T-cell (primary cell): ENCODE data around the gene ZNF606. TPM values are rescaled to one million over a fixed set of nuclear protein-coding genes. Genes with fewer than 3 reads are reported as not detected.

Experiments used
- ATAC-seq, 4 experiments: fragments of 200-7000 bp in 3 of 4; fragments of 150-1000 bp in 1 of 4; cut with Tn5 transposase; replicated peaks in 1 of 4; 1 replicate in 3 of 4; 2 replicates in 1 of 4; pipeline ENCODE4 v1.10.0; 2021; ENCODE audit warnings: moderate library complexity in 3 of 4, mild to moderate bottlenecking in 2 of 4, moderate number of reproducible peaks in 1 of 4
- CTCF ChIA-PET, 2 donors: fragments of 300-600 bp; sonication (Branson Sonifier 250); formaldehyde crosslinking; loops; one replicate each; lab custom pipeline; 2022; ENCODE audit warnings: antibody characterized with exemption in 2 of 2; lab: Charles Lee
- POLR2A ChIA-PET, 2 donors: fragments of 300-600 bp; sonication (Branson Sonifier 250); formaldehyde crosslinking; loops; one replicate each; lab custom pipeline; 2022; ENCODE audit warnings: antibody characterized with exemption in 2 of 2; lab: Charles Lee
- DNase-seq, 35 experiments: peaks; one replicate each; pipeline versions ENCODE4 v3.0.0 to v3.0.0-alpha.2; 2013 to 2023
- H3K27ac ChIP-seq: one replicate; pipeline ENCODE4 v1.5.1; 2013; ENCODE audit warnings: low read length
- H3K27me3 ChIP-seq, 2 experiments: replicated peaks in 1 of 2; 1 replicate in 1 of 2; 2 replicates in 1 of 2; pipeline versions ENCODE4 v1.6.1 to v1.7.0; 2013; ENCODE audit warnings: low read length in 1 of 2, mixed read lengths in 1 of 2; ENCODE audit not compliant: control insufficient read depth in 2 of 2, insufficient read depth in 2 of 2; ENCODE audit errors: extremely low read depth in 1 of 2
- H3K36me3 ChIP-seq, 2 donors: 1 replicate in 1 of 2; 2 replicates in 1 of 2; pipeline versions ENCODE4 v1.6.1 to v1.7.0; 2013; ENCODE audit warnings: low read length in 1 of 2; ENCODE audit not compliant: control insufficient read depth in 2 of 2, insufficient read depth in 1 of 2; ENCODE audit errors: extremely low read depth in 1 of 2
- H3K4me1 ChIP-seq, 2 experiments: 1 replicate in 1 of 2; 2 replicates in 1 of 2; pipeline versions ENCODE4 v1.6.1 to v1.7.0; 2013; ENCODE audit warnings: low read length in 2 of 2, mixed read lengths in 1 of 2; ENCODE audit not compliant: insufficient read depth in 2 of 2, control insufficient read depth in 1 of 2; ENCODE audit errors: extremely low read depth in 1 of 2
- H3K4me3 ChIP-seq, 2 donors: 1 replicate in 1 of 2; 2 replicates in 1 of 2; pipeline versions ENCODE4 v1.5.1 to v1.7.0; 2013; ENCODE audit warnings: mild to moderate bottlenecking in 2 of 2, low read length in 1 of 2, moderate library complexity in 1 of 2; ENCODE audit not compliant: control insufficient read depth in 1 of 2; ENCODE audit errors: extremely low read depth in 1 of 2
- H3K9me3 ChIP-seq: 2 replicates; pipeline ENCODE4 v1.7.0; 2013
- H3K27ac Mint-ChIP-seq, 2 donors: one replicate each; pipeline ENCODE4 v1.8.0; 2020 to 2021; ENCODE audit warnings: mild to moderate bottlenecking in 2 of 2, mixed read lengths in 2 of 2
- H3K27me3 Mint-ChIP-seq, 2 donors: one replicate each; pipeline ENCODE4 v1.8.0; 2021 to 2022; ENCODE audit warnings: mixed read lengths in 2 of 2
- H3K36me3 Mint-ChIP-seq: one replicate; pipeline ENCODE4 v1.8.0; 2021; ENCODE audit warnings: mixed read lengths
- H3K4me1 Mint-ChIP-seq, 3 donors: one replicate each; pipeline ENCODE4 v1.8.0; 2020 to 2022; ENCODE audit warnings: mixed read lengths in 3 of 3, mild to moderate bottlenecking in 1 of 3
- H3K4me3 Mint-ChIP-seq, 3 donors: one replicate each; pipeline ENCODE4 v1.8.0; 2020 to 2022; ENCODE audit warnings: mild to moderate bottlenecking in 3 of 3, mixed read lengths in 3 of 3, moderate library complexity in 3 of 3
- H3K9me3 Mint-ChIP-seq, 3 donors: one replicate each; pipeline ENCODE4 v1.8.0; 2020 to 2022; ENCODE audit warnings: mixed read lengths in 3 of 3
- WGBS: methylation state at CpG from one replicate; pipeline ENCODE4 v1.1.5; 2013; ENCODE audit warnings: missing lambda C conversion rate; ENCODE audit not compliant: insufficient coverage; 5-methylcytosine and 5-hydroxymethylcytosine counted together
- total RNA-seq, 35 experiments: library from RNA in 6 of 35; stranded (reverse) in 6 of 35; fragments of 120-200 nt in 1 of 35; gene quantifications; one replicate each; pipeline versions ENCODE4 v1.2.1 to v1.2.4 and lab custom pipeline; 2013 to 2026

ZNF606 gene
- total RNA-seq (10 to 100 TPM in 4 of 5 donors, 1 to 10 TPM in 1; 8.2 to 40.5 (median 26.4) TPM), total RNA-seq (lab: John Stamatoyannopoulos, UW) (6.7 to 48.0 (median 12.7) reads per million in 29 experiments)
- 15.6 TPM for total RNA-seq (2013)

- no peaks in the 10 kb centered on the region for H3K27me3 ChIP-seq
- peak within 1 kb of the TSS; percentile 81 for H3K27ac ChIP-seq
- peak within 1 kb of the TSS; percentile 81 to 90 (median 82) for H3K4me3 Mint-ChIP-seq
- peak within 1 kb of the TSS; percentile 83 to 91 for H3K4me3 ChIP-seq
- H3K9me3 Mint-ChIP-seq, result peaks cover 8 to 49% (median 37%) of the 10 kb centered on the region in 3 donors
- WGBS, result under 1% methylated on average over 77 of the region's 91 CpGs
- ATAC-seq (peak; percentile 99), DNase-seq (peak; percentile 73 to 91 (median 81))
- H3K27me3 Mint-ChIP-seq, result no peaks in the 10 kb centered on the region
- H3K4me1 Mint-ChIP-seq, result peaks cover 26 to 32% (median 31%) of the 10 kb centered on the region in 3 donors
- peak within 1 kb of the TSS; percentile 74 to 75 for H3K27ac Mint-ChIP-seq
- H3K4me1 ChIP-seq, result peaks cover 8 to 21% of the 10 kb centered on the region in 2 experiments
- H3K36me3 ChIP-seq, result peaks cover 23 to 28% of the 10 kb centered on the region in 2 donors
- H3K9me3 ChIP-seq, result peaks cover 5% of the 10 kb centered on the region
- CTCF ChIA-PET, result interaction anchor here in 1 of 2 donors (1.3 kb wide), 1 partner anchor 96 kb away, joined by 3 read pairs; no protein-coding TSS in a partner anchor
- peaks cover 79% of the 10 kb centered on the region for H3K36me3 Mint-ChIP-seq
- POLR2A ChIA-PET, result interaction anchor here (0.6 to 1.9 kb wide), 7 partner anchors 17 to 398 kb away, joined by 3 to 8 read pairs (median 3); partner anchors contain the start of gene ZSCAN18 (in 1 of the 2)
Measured at GRCh38 chr19:58002384-58003173, at the start of gene ZNF606. ZNF606 (minus strand) TSS chr19:58002820; CDS start chr19:58001319, 1,501 bp downstream.

- ATAC-seq (no peak), DNase-seq (no peak)
- no peak overlapping the region for H3K27ac Mint-ChIP-seq
- Histone ChIP-seq H3K27me3 (peaks cover 0 to 50% of the 10 kb centered on the region in 2 experiments), H3K4me1 (no peaks in the 10 kb centered on the region), H3K9me3 (no peaks in the 10 kb centered on the region), H3K4me3 (no peak overlapping the region), H3K27ac (no peak overlapping the region), H3K36me3 (no peaks in the 10 kb centered on the region)
- WGBS, result 98% methylated on average over 7 of the region's 16 CpGs
- peaks cover 16% of the 10 kb centered on the region in 2 donors for H3K27me3 Mint-ChIP-seq
- peaks cover 16 to 44% (median 30%) of the 10 kb centered on the region in 3 donors for H3K9me3 Mint-ChIP-seq
- H3K36me3 Mint-ChIP-seq, result peaks cover 19% of the 10 kb centered on the region
- POLR2A ChIA-PET, result no interaction called here
- H3K4me3 Mint-ChIP-seq, result no peak overlapping the region
- CTCF ChIA-PET, result no interaction called here
- H3K4me1 Mint-ChIP-seq, result peaks cover 0 to 5% (median 0%) of the 10 kb centered on the region in 3 donors
Measured at GRCh38 chr19:58052256-58052655, 49.6 kb upstream of the ZNF606 start.

GRCh38 chr19:58047672-58048071, 45.1 kb upstream of the ZNF606 start:
- H3K9me3 ChIP-seq, result no peaks in the 10 kb centered on the region

GRCh38 chr19:58046856-58047255, 44.2 kb upstream of the ZNF606 start:
- H3K4me3 ChIP-seq, result no peak overlapping the region
- Mint-ChIP-seq H3K4me1 (no peaks in the 10 kb centered on the region), H3K4me3 (no peak overlapping the region), H3K9me3 (peaks cover 19 to 48% (median 30%) of the 10 kb centered on the region in 3 donors), H3K36me3 (peaks cover 12% of the 10 kb centered on the region), H3K27me3 (no peaks in the 10 kb centered on the region), H3K27ac (no peak overlapping the region)
- POLR2A ChIA-PET, result no interaction called here
- H3K4me1 ChIP-seq, result no peaks in the 10 kb centered on the region
- no peaks in the 10 kb centered on the region for H3K9me3 ChIP-seq
- ATAC-seq, result no peak
- CTCF ChIA-PET, result no interaction called here
- 82% methylated on average over 7 of the region's 7 CpGs for WGBS
- H3K36me3 ChIP-seq, result no peaks in the 10 kb centered on the region
- H3K27ac ChIP-seq, result no peak overlapping the region
- no peak for DNase-seq
- peaks cover 0 to 19% of the 10 kb centered on the region in 2 experiments for H3K27me3 ChIP-seq

More at GRCh38 chr19:58047672-58048071, 45.1 kb upstream of the ZNF606 start:
- no peak for DNase-seq
- Histone ChIP-seq H3K4me1 (no peaks in the 10 kb centered on the region), H3K4me3 (no peak overlapping the region), H3K27ac (no peak overlapping the region), H3K27me3 (peaks cover 0 to 19% of the 10 kb centered on the region in 2 experiments), H3K36me3 (no peaks in the 10 kb centered on the region)
- ChIA-PET CTCF (no interaction called here), POLR2A (no interaction called here)
- peaks cover 13% of the 10 kb centered on the region for H3K36me3 Mint-ChIP-seq
- H3K27ac Mint-ChIP-seq, result no peak overlapping the region
- whole genome bisulfite sequencing, result 87% methylated on average over 12 of the region's 12 CpGs
- H3K27me3 Mint-ChIP-seq, result no peaks in the 10 kb centered on the region
- H3K9me3 Mint-ChIP-seq, result peaks cover 18 to 46% (median 31%) of the 10 kb centered on the region in 3 donors
- H3K4me3 Mint-ChIP-seq, result no peak overlapping the region
- H3K4me1 Mint-ChIP-seq, result no peaks in the 10 kb centered on the region
- no peak for ATAC-seq

- 94% methylated on average over 24 of the region's 24 CpGs for WGBS
- no peak for ATAC-seq
- Histone ChIP-seq H3K27me3 (peaks cover 0 to 21% of the 10 kb centered on the region in 2 experiments), H3K27ac (no peak overlapping the region), H3K4me1 (no peaks in the 10 kb centered on the region), H3K36me3 (no peaks in the 10 kb centered on the region), H3K9me3 (no peaks in the 10 kb centered on the region), H3K4me3 (no peak overlapping the region)
- Mint-ChIP-seq H3K4me3 (no peak overlapping the region), H3K36me3 (peaks cover 9% of the 10 kb centered on the region), H3K27me3 (no peaks in the 10 kb centered on the region), H3K4me1 (no peaks in the 10 kb centered on the region), H3K9me3 (peaks cover 23 to 49% (median 34%) of the 10 kb centered on the region in 3 donors), H3K27ac (no peak overlapping the region)
- ChIA-PET POLR2A (no interaction called here), CTCF (no interaction called here)
- DNase-seq, result no peak
Measured at GRCh38 chr19:58045411-58046050, 42.9 kb upstream of the ZNF606 start.

- H3K9me3 Mint-ChIP-seq, result peaks cover 23 to 50% (median 33%) of the 10 kb centered on the region in 3 donors
- CTCF ChIA-PET, result no interaction called here
- POLR2A ChIA-PET, result no interaction called here
- Histone ChIP-seq H3K27ac (no peak overlapping the region), H3K4me3 (no peak overlapping the region), H3K27me3 (peaks cover 0 to 26% of the 10 kb centered on the region in 2 experiments), H3K4me1 (no peaks in the 10 kb centered on the region), H3K9me3 (no peaks in the 10 kb centered on the region), H3K36me3 (no peaks in the 10 kb centered on the region)
- no peak overlapping the region for H3K27ac Mint-ChIP-seq
- ATAC-seq (no peak), DNase-seq (no peak)
- H3K4me1 Mint-ChIP-seq, result no peaks in the 10 kb centered on the region
- no peak overlapping the region for H3K4me3 Mint-ChIP-seq
- no peaks in the 10 kb centered on the region for H3K27me3 Mint-ChIP-seq
- peaks cover 9% of the 10 kb centered on the region for H3K36me3 Mint-ChIP-seq
- 95% methylated on average over 26 of the region's 26 CpGs for WGBS
Measured at GRCh38 chr19:58044886-58045285, 42.3 kb upstream of the ZNF606 start.
